K562 (cell line): ENCODE measurements around the gene MYL11.

Experiments
- CHD2 ChIP-seq: IDR thresholded peaks from 2 replicates; pipeline ENCODE4 v1.6.1; 2011; ENCODE audit warnings: low read depth, low read length
- DIDO1 ChIP-seq: fragments of 450-650 bp; IDR thresholded peaks from 2 replicates; pipeline ENCODE4 v1.6.1; 2016; ENCODE audit warnings: low read depth, missing biosample characterization, missing genetic modification characterization
- FOXM1 ChIP-seq, 2 experiments: fragments of 450-650 bp in 1 of 2; sonication (generic) in 1 of 2; formaldehyde crosslinking in 1 of 2; IDR thresholded peaks; 2 replicates each; pipeline versions ENCODE4 v1.6.1 to v1.9.0; 2017 to 2022; ENCODE audit warnings: low read depth in 2 of 2, mild to moderate bottlenecking in 2 of 2, missing genetic modification reagents in 1 of 2, moderate library complexity in 1 of 2
- SP1 ChIP-seq: sonication (generic); formaldehyde crosslinking; IDR thresholded peaks from 2 replicates; pipeline ENCODE4 v1.8.1; 2022; ENCODE audit warnings: mild to moderate bottlenecking, missing genetic modification reagents
- TAF7 ChIP-seq: fragments of 450-650 bp; IDR thresholded peaks from 2 replicates; pipeline ENCODE4 v1.6.1; 2016; ENCODE audit warnings: missing genetic modification characterization, missing compliant biosample characterization
- ZSCAN29 ChIP-seq: fragments of 450-650 bp; IDR thresholded peaks from 2 replicates; pipeline ENCODE4 v1.6.1; 2017
- TF ChIP-seq, protein P1 (sequence below): IDR thresholded peaks from 2 replicates; pipeline ENCODE4 v1.6.1; 2012; ENCODE audit warnings: low read depth, low read length, improper control_type of control experiment, borderline replicate concordance
- TF ChIP-seq, protein P2 (sequence below), 3 experiments: IDR thresholded peaks in 2 of 3; conservative IDR thresholded peaks in 1 of 3; 2 replicates each; pipeline ENCODE4 v1.5.1; 2011 to 2012; ENCODE audit warnings: low read length in 3 of 3, mild to moderate bottlenecking in 3 of 3, control low read depth in 2 of 3, improper control_type of control experiment in 1 of 3, inconsistent platforms in 1 of 3, low read depth in 1 of 3, mixed read lengths in 1 of 3, moderate library complexity in 1 of 3; ENCODE audit not compliant: insufficient read depth in 2 of 3
- TF ChIP-seq, protein P3 (sequence below): fragments of 450-650 bp; IDR thresholded peaks from 2 replicates; pipeline ENCODE4 v1.6.1; 2016; ENCODE audit warnings: borderline replicate concordance

DNA sequence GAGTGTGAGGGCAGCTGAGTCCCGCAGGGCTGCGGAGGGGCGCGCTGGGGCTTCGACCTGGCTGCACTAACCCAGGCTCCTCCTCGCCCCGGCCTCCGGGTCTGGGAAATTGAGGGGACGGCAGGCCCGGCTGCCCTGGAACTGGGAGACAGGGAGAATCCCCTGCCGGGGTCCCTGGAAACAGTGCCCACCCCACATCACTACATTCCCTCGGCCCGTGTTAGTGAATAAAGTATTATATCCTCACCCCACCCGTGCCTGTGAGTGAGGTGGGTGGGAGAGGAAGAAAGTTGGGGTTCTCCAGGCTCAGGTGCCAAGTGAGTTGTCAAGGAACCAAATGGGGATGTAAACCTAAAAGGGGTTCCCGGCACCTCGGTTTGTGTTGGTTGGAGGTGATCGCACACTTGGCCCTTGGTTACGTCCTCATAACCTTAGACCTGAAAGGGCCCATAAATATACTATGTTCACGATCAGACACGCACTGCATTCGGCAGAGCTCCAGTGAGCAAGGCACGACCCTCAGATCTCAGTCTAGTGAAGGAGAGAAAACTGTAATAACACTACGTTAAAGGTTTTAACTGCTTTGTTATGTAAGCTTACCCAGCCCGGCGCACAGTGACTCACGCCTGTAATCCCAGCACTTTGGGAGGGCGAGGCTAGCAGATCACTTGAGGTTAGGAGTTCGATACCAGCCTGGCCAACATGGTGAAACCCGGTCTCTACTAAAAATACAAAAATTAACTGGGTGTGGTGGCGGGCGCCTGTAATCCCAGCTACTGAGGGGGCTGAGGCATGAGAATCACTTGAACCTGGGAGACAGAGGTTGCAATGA lies 44.0 kb downstream of the MYL11 start:
- TF ChIP-seq, protein P1, sequence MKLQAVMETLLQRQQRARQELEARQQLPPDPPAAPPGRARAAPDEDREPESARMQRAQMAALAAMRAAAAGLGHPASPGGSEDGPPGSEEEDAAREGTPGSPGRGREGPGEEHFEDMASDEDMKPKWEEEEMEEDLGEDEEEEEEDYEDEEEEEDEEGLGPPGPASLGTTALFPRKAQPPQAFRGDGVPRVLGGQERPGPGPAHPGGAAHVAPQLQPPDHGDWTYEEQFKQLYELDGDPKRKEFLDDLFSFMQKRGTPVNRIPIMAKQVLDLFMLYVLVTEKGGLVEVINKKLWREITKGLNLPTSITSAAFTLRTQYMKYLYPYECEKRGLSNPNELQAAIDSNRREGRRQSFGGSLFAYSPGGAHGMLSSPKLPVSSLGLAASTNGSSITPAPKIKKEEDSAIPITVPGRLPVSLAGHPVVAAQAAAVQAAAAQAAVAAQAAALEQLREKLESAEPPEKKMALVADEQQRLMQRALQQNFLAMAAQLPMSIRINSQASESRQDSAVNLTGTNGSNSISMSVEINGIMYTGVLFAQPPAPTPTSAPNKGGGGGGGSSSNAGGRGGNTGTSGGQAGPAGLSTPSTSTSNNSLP, result no peak
- TF ChIP-seq, protein P2, sequence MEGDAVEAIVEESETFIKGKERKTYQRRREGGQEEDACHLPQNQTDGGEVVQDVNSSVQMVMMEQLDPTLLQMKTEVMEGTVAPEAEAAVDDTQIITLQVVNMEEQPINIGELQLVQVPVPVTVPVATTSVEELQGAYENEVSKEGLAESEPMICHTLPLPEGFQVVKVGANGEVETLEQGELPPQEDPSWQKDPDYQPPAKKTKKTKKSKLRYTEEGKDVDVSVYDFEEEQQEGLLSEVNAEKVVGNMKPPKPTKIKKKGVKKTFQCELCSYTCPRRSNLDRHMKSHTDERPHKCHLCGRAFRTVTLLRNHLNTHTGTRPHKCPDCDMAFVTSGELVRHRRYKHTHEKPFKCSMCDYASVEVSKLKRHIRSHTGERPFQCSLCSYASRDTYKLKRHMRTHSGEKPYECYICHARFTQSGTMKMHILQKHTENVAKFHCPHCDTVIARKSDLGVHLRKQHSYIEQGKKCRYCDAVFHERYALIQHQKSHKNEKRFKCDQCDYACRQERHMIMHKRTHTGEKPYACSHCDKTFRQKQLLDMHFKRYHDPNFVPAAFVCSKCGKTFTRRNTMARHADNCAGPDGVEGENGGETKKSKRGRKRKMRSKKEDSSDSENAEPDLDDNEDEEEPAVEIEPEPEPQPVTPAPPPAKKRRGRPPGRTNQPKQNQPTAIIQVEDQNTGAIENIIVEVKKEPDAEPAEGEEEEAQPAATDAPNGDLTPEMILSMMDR (IDR thresholded peaks at IDR 0.05 in 2 of 3, conservative IDR thresholded peaks at IDR 0.05 in 1 of 3; ENCODE audit: insufficient read depth in 2 of 3, low read depth in 1 of 3, low read length in 3 of 3), result no peak
- TF ChIP-seq CHD2, result no peak
- TF ChIP-seq ZSCAN29, result no peak
- no peak for TF ChIP-seq FOXM1 (IDR thresholded peaks at IDR 0.05; ENCODE audit: low read depth)
- TF ChIP-seq FOXM1 (CRISPR knock-in tag; IDR thresholded peaks at IDR 0.05; ENCODE audit: low read depth), result no peak
- TF ChIP-seq, protein P3, sequence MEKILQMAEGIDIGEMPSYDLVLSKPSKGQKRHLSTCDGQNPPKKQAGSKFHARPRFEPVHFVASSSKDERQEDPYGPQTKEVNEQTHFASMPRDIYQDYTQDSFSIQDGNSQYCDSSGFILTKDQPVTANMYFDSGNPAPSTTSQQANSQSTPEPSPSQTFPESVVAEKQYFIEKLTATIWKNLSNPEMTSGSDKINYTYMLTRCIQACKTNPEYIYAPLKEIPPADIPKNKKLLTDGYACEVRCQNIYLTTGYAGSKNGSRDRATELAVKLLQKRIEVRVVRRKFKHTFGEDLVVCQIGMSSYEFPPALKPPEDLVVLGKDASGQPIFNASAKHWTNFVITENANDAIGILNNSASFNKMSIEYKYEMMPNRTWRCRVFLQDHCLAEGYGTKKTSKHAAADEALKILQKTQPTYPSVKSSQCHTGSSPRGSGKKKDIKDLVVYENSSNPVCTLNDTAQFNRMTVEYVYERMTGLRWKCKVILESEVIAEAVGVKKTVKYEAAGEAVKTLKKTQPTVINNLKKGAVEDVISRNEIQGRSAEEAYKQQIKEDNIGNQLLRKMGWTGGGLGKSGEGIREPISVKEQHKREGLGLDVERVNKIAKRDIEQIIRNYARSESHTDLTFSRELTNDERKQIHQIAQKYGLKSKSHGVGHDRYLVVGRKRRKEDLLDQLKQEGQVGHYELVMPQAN, result no peak
- no peak for TF ChIP-seq SP1
- no peak for TF ChIP-seq DIDO1 (tag)
- no peak for TF ChIP-seq TAF7 (tag)
